Thyroid gland (tissue), 4 donors: Measurements from ENCODE around the gene KCNAB2. TPM values are rescaled to one million over a fixed set of nuclear protein-coding genes. Genes with fewer than 3 reads are reported as not detected.

Experiments used
- DNase-seq, 2 donors: peaks; one replicate each; pipeline ENCODE4 v3.0.0-alpha.2; 2019
- H3K27ac ChIP-seq, 3 donors: fragments of 200-600 bp; sonication (generic); 1 replicate in 2 of 3; 2 replicates in 1 of 3; pipeline ENCODE4 v1.5.1; 2016 to 2019; ENCODE audit warnings: mild to moderate bottlenecking in 1 of 3, moderate library complexity in 1 of 3
- H3K27me3 ChIP-seq: fragments of 200-600 bp; sonication (generic); one replicate; pipeline ENCODE4 v1.5.1; 2019
- H3K36me3 ChIP-seq, 2 donors: fragments of 200-600 bp; sonication (generic); one replicate each; pipeline ENCODE4 v1.5.1; 2016 to 2019
- H3K4me1 ChIP-seq, 2 donors: fragments of 200-600 bp; sonication (generic); one replicate each; pipeline ENCODE4 v1.5.1; 2017 to 2019
- H3K4me3 ChIP-seq, 3 donors: fragments of 200-600 bp; sonication (generic); replicated peaks in 1 of 3; 1 replicate in 2 of 3; 2 replicates in 1 of 3; pipeline ENCODE4 v1.5.1; 2016; ENCODE audit warnings: mild to moderate bottlenecking in 1 of 3
- H3K9me3 ChIP-seq: fragments of 200-600 bp; sonication (generic); one replicate; pipeline ENCODE4 v1.5.1; 2017
- CTCF ChIP-seq, 6 experiments: fragments of 200-600 bp in 3 of 6; fragments of 450-650 bp in 3 of 6; sonication (generic) in 3 of 6; IDR thresholded peaks; one replicate each; pipeline ENCODE4 v1.5.1; 2016 to 2019; ENCODE audit warnings: antibody characterized with exemption in 6 of 6, mild to moderate bottlenecking in 2 of 6, inconsistent platforms in 1 of 6, moderate library complexity in 1 of 6
- POLR2A ChIP-seq, 2 donors: fragments of 450-650 bp; IDR thresholded peaks; one replicate each; pipeline ENCODE4 v1.6.1; 2017; ENCODE audit warnings: antibody characterized with exemption in 2 of 2, mild to moderate bottlenecking in 2 of 2, moderate library complexity in 1 of 2
- WGBS, 2 donors: methylation state at CpG; one replicate each; pipeline ENCODE4 v1.1.5; 2017; 5-methylcytosine and 5-hydroxymethylcytosine counted together
- intact Hi-C: fragments of 100-400 bp; cut with DNase I; formaldehyde crosslinking; loops from one replicate; pipeline ENCODE4 v1.15.1; 2023
- total RNA-seq, 4 donors: library from RNA; depleted of rRNA; stranded (reverse); fragments of >200 nt; gene quantifications; one replicate each; pipeline ENCODE4 v1.2.3, GENCODE V29; 2016

KCNAB2 gene
- total RNA-seq, 4 donors from 2014 or later: 3.1 to 7.3 (median 6.1) TPM

GRCh38 chr1:6010554-6010953, 35.1 kb upstream of the KCNAB2 start:
- no peaks in the 10 kb centered on the region for H3K36me3 ChIP-seq
- H3K9me3 ChIP-seq: no peaks in the 10 kb centered on the region
- no peaks in the 10 kb centered on the region for H3K4me1 ChIP-seq
- no peak overlapping the region for H3K4me3 ChIP-seq
- TF ChIP-seq POLR2A (IDR thresholded peaks at IDR 0.05) (no peak), CTCF (IDR thresholded peaks at IDR 0.05) (no peak)
- no peak for DNase-seq
- intact Hi-C loops: no loop called here
- no peak overlapping the region for H3K27ac ChIP-seq
- WGBS, 2 donors: 69 to 73% methylated on average over 9 to 10 of the region's 10 CpGs
- no peaks in the 10 kb centered on the region for H3K27me3 ChIP-seq

- DNase-seq: no peak
- intact Hi-C loops: no loop called here
- Histone ChIP-seq H3K27me3 (no peaks in the 10 kb centered on the region), H3K4me1 (no peaks in the 10 kb centered on the region), H3K36me3 (no peaks in the 10 kb centered on the region), H3K4me3 (no peak overlapping the region), H3K9me3 (no peaks in the 10 kb centered on the region), H3K27ac (no peak overlapping the region)
- TF ChIP-seq CTCF (IDR thresholded peaks at IDR 0.05) (no peak), POLR2A (IDR thresholded peaks at IDR 0.05) (no peak)
- WGBS, 2 donors: 82 to 85% methylated on average over 15 to 19 of the region's 19 CpGs
These were observed 34.3 kb upstream of the KCNAB2 start for GRCh38 chr1:6011161-6011945.

- no peak overlapping the region for H3K4me3 ChIP-seq
- no peak for DNase-seq
- TF ChIP-seq CTCF (IDR thresholded peaks at IDR 0.05) (no peak), POLR2A (IDR thresholded peaks at IDR 0.05) (no peak)
- intact Hi-C loops: no loop called here
- H3K27ac ChIP-seq: no peak overlapping the region
- H3K4me1 ChIP-seq: no peaks in the 10 kb centered on the region
- H3K36me3 ChIP-seq: no peaks in the 10 kb centered on the region
- 90 to 91% methylated on average over 3 of the region's 3 CpGs for WGBS, 2 donors
- H3K27me3 ChIP-seq: no peaks in the 10 kb centered on the region
- H3K9me3 ChIP-seq: no peaks in the 10 kb centered on the region
These were observed 33.8 kb upstream of the KCNAB2 start for GRCh38 chr1:6011946-6012258.

- Histone ChIP-seq H3K36me3 (no peaks in the 10 kb centered on the region), H3K4me3 (no peak overlapping the region), H3K4me1 (no peaks in the 10 kb centered on the region), H3K9me3 (no peaks in the 10 kb centered on the region), H3K27ac (no peak overlapping the region), H3K27me3 (no peaks in the 10 kb centered on the region)
- TF ChIP-seq CTCF (IDR thresholded peaks at IDR 0.05) (no peak), POLR2A (IDR thresholded peaks at IDR 0.05) (no peak)
- DNase-seq: no peak
- 82% methylated on average over 17 of the region's 17 CpGs for WGBS, 2 donors
- intact Hi-C loops: no loop called here
These were observed 33.0 kb upstream of the KCNAB2 start for GRCh38 chr1:6012529-6013318.

GRCh38 chr1:6013491-6013890, 32.2 kb upstream of the KCNAB2 start:
- Histone ChIP-seq H3K36me3 (no peaks in the 10 kb centered on the region), H3K4me1 (no peaks in the 10 kb centered on the region), H3K4me3 (no peak overlapping the region), H3K27me3 (no peaks in the 10 kb centered on the region), H3K27ac (no peak overlapping the region), H3K9me3 (no peaks in the 10 kb centered on the region)
- intact Hi-C loops: no loop called here
- WGBS, 2 donors: 86 to 87% methylated on average over 10 to 12 of the region's 12 CpGs
- DNase-seq: no peak
- TF ChIP-seq POLR2A (IDR thresholded peaks at IDR 0.05) (no peak), CTCF (IDR thresholded peaks at IDR 0.05) (no peak)
